A549 (cell line): Measurements from ENCODE around the gene FBH1.

Source experiments
- CHD2 ChIP-seq: fragments of 150-350 bp; IDR thresholded peaks from 2 replicates; pipeline ENCODE4 v1.6.1; 2014; ENCODE audit warnings: low read length; ENCODE audit not compliant: partially characterized antibody
- EP300 ChIP-seq, 2 experiments: fragments of >200 bp; sonication (Bioruptor Twin); formaldehyde crosslinking; IDR thresholded peaks; 2 replicates in 1 of 2; 3 replicates in 1 of 2; pipeline ENCODE4 v1.6.1; 2016 to 2017
- POLR2A ChIP-seq: IDR thresholded peaks from 2 replicates; pipeline ENCODE4 v1.6.1; 2012; ENCODE audit warnings: mild to moderate bottlenecking, low read length
- SMC3 ChIP-seq: fragments of >200 bp; sonication (Bioruptor Twin); formaldehyde crosslinking; IDR thresholded peaks from 3 replicates; pipeline ENCODE4 v1.6.1; 2018; ENCODE audit warnings: inconsistent platforms
- TP53 ChIP-seq: fragments of 250-450 bp; sonication (Bioruptor Pico); IDR thresholded peaks from 2 replicates; pipeline ENCODE4 v1.5.0; 2021; ENCODE audit warnings: mild to moderate bottlenecking, moderate library complexity
- TF ChIP-seq, protein P1 (sequence below): fragments of >200 bp; sonication (Bioruptor Twin); formaldehyde crosslinking; IDR thresholded peaks from 3 replicates; pipeline ENCODE4 v1.5.1; 2016
- TF ChIP-seq, protein P2 (sequence below): fragments of >200 bp; sonication (Bioruptor Twin); formaldehyde crosslinking; IDR thresholded peaks from 3 replicates; pipeline ENCODE4 v1.6.1; 2016
- TF ChIP-seq, protein P3 (sequence below): IDR thresholded peaks from 2 replicates; pipeline ENCODE4 v1.6.1; 2012

DNA sequence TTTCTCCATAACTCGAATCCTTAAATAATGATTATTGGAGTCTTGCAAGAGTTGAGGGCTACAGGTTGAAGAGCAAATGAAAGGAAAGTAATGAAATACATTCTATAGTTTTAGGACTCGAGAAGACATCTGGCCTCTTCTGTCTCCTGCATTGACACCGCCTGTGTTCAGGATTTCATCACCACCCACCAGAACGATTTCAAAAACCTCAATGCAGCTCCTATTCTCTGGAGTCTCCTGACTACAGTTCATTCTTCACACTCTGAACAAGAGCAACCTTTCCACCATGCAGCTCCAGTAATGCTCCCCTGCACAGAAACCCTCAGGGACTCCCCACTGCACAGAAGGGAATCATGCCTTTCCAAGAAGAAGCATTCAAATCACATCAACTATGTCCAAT lies 81.8 kb downstream of the FBH1 start:
- no peak for TF ChIP-seq CHD2
- TF ChIP-seq, protein P1, sequence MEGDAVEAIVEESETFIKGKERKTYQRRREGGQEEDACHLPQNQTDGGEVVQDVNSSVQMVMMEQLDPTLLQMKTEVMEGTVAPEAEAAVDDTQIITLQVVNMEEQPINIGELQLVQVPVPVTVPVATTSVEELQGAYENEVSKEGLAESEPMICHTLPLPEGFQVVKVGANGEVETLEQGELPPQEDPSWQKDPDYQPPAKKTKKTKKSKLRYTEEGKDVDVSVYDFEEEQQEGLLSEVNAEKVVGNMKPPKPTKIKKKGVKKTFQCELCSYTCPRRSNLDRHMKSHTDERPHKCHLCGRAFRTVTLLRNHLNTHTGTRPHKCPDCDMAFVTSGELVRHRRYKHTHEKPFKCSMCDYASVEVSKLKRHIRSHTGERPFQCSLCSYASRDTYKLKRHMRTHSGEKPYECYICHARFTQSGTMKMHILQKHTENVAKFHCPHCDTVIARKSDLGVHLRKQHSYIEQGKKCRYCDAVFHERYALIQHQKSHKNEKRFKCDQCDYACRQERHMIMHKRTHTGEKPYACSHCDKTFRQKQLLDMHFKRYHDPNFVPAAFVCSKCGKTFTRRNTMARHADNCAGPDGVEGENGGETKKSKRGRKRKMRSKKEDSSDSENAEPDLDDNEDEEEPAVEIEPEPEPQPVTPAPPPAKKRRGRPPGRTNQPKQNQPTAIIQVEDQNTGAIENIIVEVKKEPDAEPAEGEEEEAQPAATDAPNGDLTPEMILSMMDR = no peak
- TF ChIP-seq TP53 (CRISPR knock-in tag) = no peak
- no peak for TF ChIP-seq SMC3
- no peak for TF ChIP-seq POLR2A
- TF ChIP-seq, protein P2, sequence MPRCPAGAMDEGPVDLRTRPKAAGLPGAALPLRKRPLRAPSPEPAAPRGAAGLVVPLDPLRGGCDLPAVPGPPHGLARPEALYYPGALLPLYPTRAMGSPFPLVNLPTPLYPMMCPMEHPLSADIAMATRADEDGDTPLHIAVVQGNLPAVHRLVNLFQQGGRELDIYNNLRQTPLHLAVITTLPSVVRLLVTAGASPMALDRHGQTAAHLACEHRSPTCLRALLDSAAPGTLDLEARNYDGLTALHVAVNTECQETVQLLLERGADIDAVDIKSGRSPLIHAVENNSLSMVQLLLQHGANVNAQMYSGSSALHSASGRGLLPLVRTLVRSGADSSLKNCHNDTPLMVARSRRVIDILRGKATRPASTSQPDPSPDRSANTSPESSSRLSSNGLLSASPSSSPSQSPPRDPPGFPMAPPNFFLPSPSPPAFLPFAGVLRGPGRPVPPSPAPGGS = no peak
- TF ChIP-seq, protein P3, sequence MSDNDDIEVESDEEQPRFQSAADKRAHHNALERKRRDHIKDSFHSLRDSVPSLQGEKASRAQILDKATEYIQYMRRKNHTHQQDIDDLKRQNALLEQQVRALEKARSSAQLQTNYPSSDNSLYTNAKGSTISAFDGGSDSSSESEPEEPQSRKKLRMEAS = no peak
- no peak for TF ChIP-seq EP300 (IDR thresholded peaks at IDR 0.05)
